Ishikawa (cell line): ENCODE data around the gene IGSF8.

Experiments
- CEBPB ChIP-seq: IDR thresholded peaks from 2 replicates; pipeline ENCODE4 v1.6.1; 2012
- CREB1 ChIP-seq: IDR thresholded peaks from 2 replicates; pipeline ENCODE4 v1.6.1; 2012; ENCODE audit warnings: low read depth
- EGR1 ChIP-seq: IDR thresholded peaks from 2 replicates; pipeline ENCODE4 v1.6.1; 2012
- EP300 ChIP-seq: IDR thresholded peaks from 2 replicates; pipeline ENCODE4 v1.6.1; 2012; ENCODE audit warnings: borderline replicate concordance
- FOXM1 ChIP-seq: IDR thresholded peaks from 2 replicates; pipeline ENCODE4 v1.6.1; 2012; ENCODE audit warnings: low read depth, borderline replicate concordance
- MAX ChIP-seq: IDR thresholded peaks from 2 replicates; pipeline ENCODE4 v1.6.1; 2012
- NFIC ChIP-seq: IDR thresholded peaks from 2 replicates; pipeline ENCODE4 v1.6.1; 2012
- RAD21 ChIP-seq: IDR thresholded peaks from 2 replicates; pipeline ENCODE4 v1.6.1; 2012; ENCODE audit warnings: low read depth
- TAF1 ChIP-seq: IDR thresholded peaks from 2 replicates; pipeline ENCODE4 v1.6.1; 2012; ENCODE audit warnings: low read depth, mild to moderate bottlenecking
- TCF12 ChIP-seq: IDR thresholded peaks from 2 replicates; pipeline ENCODE4 v1.6.1; 2012; ENCODE audit warnings: low read depth
- TEAD4 ChIP-seq: IDR thresholded peaks from 2 replicates; pipeline ENCODE4 v1.6.1; 2012
- USF1 ChIP-seq: IDR thresholded peaks from 2 replicates; pipeline ENCODE4 v1.6.1; 2012
- YY1 ChIP-seq: IDR thresholded peaks from 2 replicates; pipeline ENCODE4 v1.6.1; 2012; ENCODE audit warnings: low read depth
- ZBTB7A ChIP-seq: IDR thresholded peaks from 2 replicates; pipeline ENCODE4 v1.6.1; 2012; ENCODE audit warnings: low read depth
- TF ChIP-seq, protein P1 (sequence below): IDR thresholded peaks from 2 replicates; pipeline ENCODE4 v1.6.1; 2012; ENCODE audit warnings: low read depth, mild to moderate bottlenecking

Gene IGSF8

DNA sequence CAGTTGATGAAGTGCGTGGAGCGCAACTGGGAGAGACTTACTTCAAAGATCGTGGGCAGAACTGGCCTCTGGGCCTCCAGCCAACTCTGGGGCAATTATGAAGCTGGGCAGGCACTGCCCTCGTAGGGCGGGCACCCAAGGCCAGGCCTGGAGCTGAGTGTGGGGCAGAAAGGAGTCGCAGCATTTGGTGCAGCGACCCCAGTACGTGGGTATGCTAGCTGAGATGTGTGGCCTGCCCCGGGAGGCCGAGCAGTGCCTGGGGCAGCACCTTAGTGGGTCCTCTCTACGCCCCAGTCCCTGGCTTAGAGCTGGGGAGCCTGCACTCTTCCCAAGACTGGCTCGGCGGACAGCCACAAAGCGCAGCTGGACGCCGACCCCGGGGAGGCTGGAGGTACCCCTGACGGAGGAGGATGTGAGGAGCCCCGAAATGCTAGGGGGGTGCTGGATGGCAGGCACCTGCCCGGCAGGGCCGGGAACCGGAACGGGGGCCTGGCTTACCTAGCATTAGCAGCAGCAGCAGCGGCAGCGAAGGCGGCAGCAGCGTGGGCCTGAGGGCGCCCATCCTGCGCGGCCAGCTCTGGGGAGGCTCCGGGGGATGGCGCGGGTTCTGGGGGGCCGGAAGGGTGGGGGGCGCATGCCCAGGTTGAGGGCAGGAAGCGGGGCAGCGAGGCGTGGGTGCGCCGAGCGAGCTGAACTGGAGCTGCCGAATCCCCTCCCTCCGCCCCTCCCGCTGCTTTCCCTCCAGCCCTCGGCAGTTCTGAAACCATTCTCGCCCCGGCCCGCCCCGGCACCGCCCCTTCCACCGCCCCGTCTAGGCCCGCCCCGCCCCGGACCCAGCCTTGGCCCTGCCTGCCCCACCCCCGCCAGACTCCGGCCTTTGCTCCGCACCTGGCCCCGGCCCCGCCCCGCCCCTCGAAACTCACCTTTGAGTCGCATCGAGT, at the start of gene IGSF8:
TSS of gene IGSF8 (minus strand) at position 709 of the 941 bp plus-strand sequence. CDS start at position 562, 147 bp downstream.
- peak; percentile 46 for TF ChIP-seq MAX
- TF ChIP-seq TAF1, result no peak
- 0 out of 2 replicates have a peak, but pooled peaks have one; percentile 3 for TF ChIP-seq YY1
- no peak for TF ChIP-seq TEAD4
- TF ChIP-seq, protein P1, sequence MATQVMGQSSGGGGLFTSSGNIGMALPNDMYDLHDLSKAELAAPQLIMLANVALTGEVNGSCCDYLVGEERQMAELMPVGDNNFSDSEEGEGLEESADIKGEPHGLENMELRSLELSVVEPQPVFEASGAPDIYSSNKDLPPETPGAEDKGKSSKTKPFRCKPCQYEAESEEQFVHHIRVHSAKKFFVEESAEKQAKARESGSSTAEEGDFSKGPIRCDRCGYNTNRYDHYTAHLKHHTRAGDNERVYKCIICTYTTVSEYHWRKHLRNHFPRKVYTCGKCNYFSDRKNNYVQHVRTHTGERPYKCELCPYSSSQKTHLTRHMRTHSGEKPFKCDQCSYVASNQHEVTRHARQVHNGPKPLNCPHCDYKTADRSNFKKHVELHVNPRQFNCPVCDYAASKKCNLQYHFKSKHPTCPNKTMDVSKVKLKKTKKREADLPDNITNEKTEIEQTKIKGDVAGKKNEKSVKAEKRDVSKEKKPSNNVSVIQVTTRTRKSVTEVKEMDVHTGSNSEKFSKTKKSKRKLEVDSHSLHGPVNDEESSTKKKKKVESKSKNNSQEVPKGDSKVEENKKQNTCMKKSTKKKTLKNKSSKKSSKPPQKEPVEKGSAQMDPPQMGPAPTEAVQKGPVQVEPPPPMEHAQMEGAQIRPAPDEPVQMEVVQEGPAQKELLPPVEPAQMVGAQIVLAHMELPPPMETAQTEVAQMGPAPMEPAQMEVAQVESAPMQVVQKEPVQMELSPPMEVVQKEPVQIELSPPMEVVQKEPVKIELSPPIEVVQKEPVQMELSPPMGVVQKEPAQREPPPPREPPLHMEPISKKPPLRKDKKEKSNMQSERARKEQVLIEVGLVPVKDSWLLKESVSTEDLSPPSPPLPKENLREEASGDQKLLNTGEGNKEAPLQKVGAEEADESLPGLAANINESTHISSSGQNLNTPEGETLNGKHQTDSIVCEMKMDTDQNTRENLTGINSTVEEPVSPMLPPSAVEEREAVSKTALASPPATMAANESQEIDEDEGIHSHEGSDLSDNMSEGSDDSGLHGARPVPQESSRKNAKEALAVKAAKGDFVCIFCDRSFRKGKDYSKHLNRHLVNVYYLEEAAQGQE, result no peak
- no peak for TF ChIP-seq FOXM1
- TF ChIP-seq NFIC, result peak; percentile 74
- no peak for TF ChIP-seq CREB1
- TF ChIP-seq EGR1, result peak; percentile 55; the same call in 1 of the 2 replicates
- no peak for TF ChIP-seq USF1
- TF ChIP-seq ZBTB7A, result 0 out of 2 replicates have a peak, but pooled peaks have one; percentile 52
- no peak; the same call in 1 of the 2 replicates for TF ChIP-seq TCF12
- TF ChIP-seq EP300, result no peak
- no peak for TF ChIP-seq CEBPB
- TF ChIP-seq RAD21, result no peak

DNA sequence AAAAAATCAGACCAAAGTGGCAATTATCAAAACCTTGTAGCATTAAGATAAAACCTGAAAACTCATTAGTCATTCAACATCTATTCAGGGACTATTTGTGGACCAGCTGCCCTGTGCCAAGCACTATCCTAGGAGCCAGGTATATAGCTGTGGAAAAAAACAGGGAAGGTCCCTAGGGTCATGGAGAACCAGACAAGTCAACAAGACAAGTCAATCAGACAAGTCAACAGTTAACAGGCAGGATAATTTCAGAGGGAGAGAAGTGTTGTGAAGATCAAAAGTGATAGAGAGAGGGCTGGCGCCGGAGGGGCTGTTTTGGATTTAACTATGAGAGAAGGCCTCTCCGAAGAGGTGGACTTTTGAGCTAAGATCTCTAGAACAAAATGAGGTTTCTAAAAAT, 49.7 kb upstream of the IGSF8 start:
- no peak for TF ChIP-seq USF1
- no peak for TF ChIP-seq ZBTB7A
- no peak for TF ChIP-seq CEBPB
- TF ChIP-seq TAF1, result no peak
- no peak for TF ChIP-seq EP300
- TF ChIP-seq, protein P1, result no peak

DNA sequence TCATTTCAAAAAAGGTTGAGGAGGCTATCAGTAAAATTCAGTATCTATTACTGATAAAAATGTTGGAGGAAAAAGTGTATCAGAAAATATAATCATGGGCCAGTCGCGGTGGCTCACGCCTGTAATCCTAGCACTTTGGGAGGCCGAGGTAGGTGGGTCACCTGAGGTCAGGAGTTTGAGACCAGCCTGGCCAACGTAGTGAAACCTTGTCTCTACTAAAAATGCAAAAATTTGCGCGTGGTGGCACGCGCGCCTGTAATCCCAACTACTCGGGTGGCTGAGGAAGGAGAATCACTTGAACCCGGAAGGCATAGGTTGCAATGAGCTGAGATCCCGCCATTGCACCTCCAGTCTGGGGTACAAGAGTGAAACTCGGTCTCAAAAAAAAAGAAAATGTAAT, 47.7 kb upstream of the IGSF8 start:
- TF ChIP-seq MAX (no peak), TCF12 (no peak), USF1 (no peak)

DNA sequence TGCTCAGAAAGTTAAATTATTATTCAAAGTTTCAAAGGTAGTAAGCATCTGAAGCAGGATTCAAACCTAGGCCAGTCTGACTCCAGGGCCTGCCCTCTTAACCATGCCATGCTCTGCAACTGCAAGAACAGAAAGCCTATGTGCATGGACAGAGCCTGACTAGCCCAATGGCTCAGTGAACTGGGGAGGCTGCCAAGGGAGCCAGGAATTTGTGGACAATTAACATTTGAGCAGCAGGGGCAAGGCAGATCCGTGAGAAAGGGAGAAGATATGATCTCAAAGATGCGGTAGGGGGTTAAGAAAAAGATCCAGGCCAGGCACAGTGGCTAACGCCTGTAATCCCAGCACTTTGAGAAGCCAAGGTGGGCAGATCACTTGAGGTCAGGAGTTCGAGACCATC, 46.5 kb upstream of the IGSF8 start:
- TF ChIP-seq TAF1, result no peak
- peak; percentile 46 for TF ChIP-seq TEAD4

- TF ChIP-seq TCF12, result no peak
- TF ChIP-seq TAF1, result no peak
- no peak for TF ChIP-seq EP300
- no peak for TF ChIP-seq EGR1
- TF ChIP-seq CEBPB, result no peak
- TF ChIP-seq, protein P1, result no peak
- no peak for TF ChIP-seq ZBTB7A
- TF ChIP-seq NFIC, result no peak
- no peak for TF ChIP-seq TEAD4
- TF ChIP-seq RAD21, result no peak
- TF ChIP-seq USF1, result no peak
- no peak for TF ChIP-seq FOXM1
- TF ChIP-seq YY1, result no peak
Measured at GRCh38 chr1:160143695-160144094, 45.3 kb upstream of the IGSF8 start.
